ENCODE data around the gene ARHGEF19.

Gene ARHGEF19

GRCh38 chr1:16149702-16150488, 62.6 kb downstream of the ARHGEF19 start:
- DNase-seq (ENCODE audit: low spot score), result no peak

GRCh38 chr1:16149146-16149545, 63.3 kb downstream of the ARHGEF19 start:
- no peak for DNase-seq (ENCODE audit: low spot score)

GRCh38 chr1:16148329-16149092, 63.9 kb downstream of the ARHGEF19 start:
- no peak for DNase-seq (ENCODE audit: low spot score)

Measured in kidney capillary endothelial cell (primary cell).